Measurements from ENCODE around the gene EGLN3. TPM values are rescaled to one million over a fixed set of nuclear protein-coding genes. Genes with fewer than 3 reads are reported as not detected.
A peak's percentile ranks its signal among the peaks of the same experiment; 100 is the strongest.

The EGLN3 gene
- total and polyA plus RNA-seq, 2 of the 13 experiments (the other 11 are each of a cell fraction or from before 2014, with no cell fraction given): 0.18 to 27.3 TPM

DNA sequence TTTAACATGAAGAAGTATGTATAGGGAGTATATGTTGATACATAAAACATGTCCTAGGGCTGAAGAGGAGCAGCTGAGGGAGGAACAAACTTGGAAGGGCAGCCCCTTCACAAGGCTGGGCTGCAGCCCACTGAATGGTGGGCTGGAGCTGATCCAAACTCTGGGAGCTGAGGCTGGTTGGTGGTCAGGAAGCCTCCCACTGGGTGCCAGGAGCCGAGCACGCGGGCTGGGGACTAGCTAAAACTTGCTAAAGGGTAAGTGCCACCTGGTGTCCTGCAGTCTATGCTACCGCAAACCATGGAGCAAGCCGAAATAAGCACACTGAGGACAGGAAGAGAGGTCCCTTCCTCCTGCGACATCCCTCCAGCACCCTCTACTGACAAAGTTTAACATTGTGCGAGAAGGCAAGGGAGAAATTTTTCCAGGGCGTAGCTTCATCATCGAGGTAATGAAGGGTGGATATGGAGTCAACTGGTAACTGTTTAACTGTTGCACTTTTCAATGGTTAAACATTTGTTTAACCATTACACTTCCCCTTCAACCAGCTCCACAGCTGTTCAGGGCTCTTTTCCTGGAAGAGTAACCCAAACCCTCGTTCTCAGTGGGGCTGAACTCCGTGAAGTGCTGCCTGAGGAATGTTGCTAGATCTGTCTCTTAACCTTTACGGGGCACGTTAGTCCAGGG, 42.2 kb downstream of the EGLN3 start (continued):
- TF ChIP-seq, protein P1, sequence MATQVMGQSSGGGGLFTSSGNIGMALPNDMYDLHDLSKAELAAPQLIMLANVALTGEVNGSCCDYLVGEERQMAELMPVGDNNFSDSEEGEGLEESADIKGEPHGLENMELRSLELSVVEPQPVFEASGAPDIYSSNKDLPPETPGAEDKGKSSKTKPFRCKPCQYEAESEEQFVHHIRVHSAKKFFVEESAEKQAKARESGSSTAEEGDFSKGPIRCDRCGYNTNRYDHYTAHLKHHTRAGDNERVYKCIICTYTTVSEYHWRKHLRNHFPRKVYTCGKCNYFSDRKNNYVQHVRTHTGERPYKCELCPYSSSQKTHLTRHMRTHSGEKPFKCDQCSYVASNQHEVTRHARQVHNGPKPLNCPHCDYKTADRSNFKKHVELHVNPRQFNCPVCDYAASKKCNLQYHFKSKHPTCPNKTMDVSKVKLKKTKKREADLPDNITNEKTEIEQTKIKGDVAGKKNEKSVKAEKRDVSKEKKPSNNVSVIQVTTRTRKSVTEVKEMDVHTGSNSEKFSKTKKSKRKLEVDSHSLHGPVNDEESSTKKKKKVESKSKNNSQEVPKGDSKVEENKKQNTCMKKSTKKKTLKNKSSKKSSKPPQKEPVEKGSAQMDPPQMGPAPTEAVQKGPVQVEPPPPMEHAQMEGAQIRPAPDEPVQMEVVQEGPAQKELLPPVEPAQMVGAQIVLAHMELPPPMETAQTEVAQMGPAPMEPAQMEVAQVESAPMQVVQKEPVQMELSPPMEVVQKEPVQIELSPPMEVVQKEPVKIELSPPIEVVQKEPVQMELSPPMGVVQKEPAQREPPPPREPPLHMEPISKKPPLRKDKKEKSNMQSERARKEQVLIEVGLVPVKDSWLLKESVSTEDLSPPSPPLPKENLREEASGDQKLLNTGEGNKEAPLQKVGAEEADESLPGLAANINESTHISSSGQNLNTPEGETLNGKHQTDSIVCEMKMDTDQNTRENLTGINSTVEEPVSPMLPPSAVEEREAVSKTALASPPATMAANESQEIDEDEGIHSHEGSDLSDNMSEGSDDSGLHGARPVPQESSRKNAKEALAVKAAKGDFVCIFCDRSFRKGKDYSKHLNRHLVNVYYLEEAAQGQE (IDR thresholded peaks at IDR 0.05; ENCODE audit: borderline replicate concordance in 1 of 2, low read depth in 1 of 2, low read length in 2 of 2): no peak
- TF ChIP-seq ZBTB26 (CRISPR knock-in tag; IDR thresholded peaks at IDR 0.05; ENCODE audit: borderline replicate concordance) (0 out of 2 replicates have a peak, but pooled peaks have one; percentile 12), SMAD1 (CRISPR knock-in tag; IDR thresholded peaks at IDR 0.05; ENCODE audit: borderline replicate concordance, low read depth) (0 out of 2 replicates have a peak, but pooled peaks have one; percentile 9), SMC3 (IDR thresholded peaks at IDR 0.05; ENCODE audit: low read length) (peak; percentile 43; the same call in 1 of the 2 replicates), ZBTB21 (CRISPR knock-in tag; IDR thresholded peaks at IDR 0.05) (no peak), EED (CRISPR knock-in tag; IDR thresholded peaks at IDR 0.05) (no peak), ZNF253 (CRISPR knock-in tag; IDR thresholded peaks at IDR 0.05; ENCODE audit: borderline replicate concordance) (no peak), HDAC1 (CRISPR knock-in tag; IDR thresholded peaks at IDR 0.05) (peak; percentile 66), FOSL2 (CRISPR knock-in tag; IDR thresholded peaks at IDR 0.05) (no peak), KDM5B (CRISPR knock-in tag; IDR thresholded peaks at IDR 0.05; ENCODE audit: borderline replicate concordance) (peak; percentile 38; the same call in 1 of the 2 replicates), YEATS2 (CRISPR knock-in tag; IDR thresholded peaks at IDR 0.05; ENCODE audit: borderline replicate concordance) (no peak), ZNF451 (CRISPR knock-in tag; IDR thresholded peaks at IDR 0.05) (0 out of 2 replicates have a peak, but pooled peaks have one; percentile 7), ZNF33A (CRISPR knock-in tag; IDR thresholded peaks at IDR 0.05; ENCODE audit: borderline replicate concordance) (0 out of 2 replicates have a peak, but pooled peaks have one; percentile 22), ZNF567 (CRISPR knock-in tag; IDR thresholded peaks at IDR 0.05; ENCODE audit: borderline replicate concordance) (0 out of 2 replicates have a peak, but pooled peaks have one; percentile 64), ZNF850 (CRISPR knock-in tag; conservative IDR thresholded peaks at IDR 0.05) (0 out of 2 replicates have a peak, but pooled peaks have one; percentile 51), MTA3 (CRISPR knock-in tag; IDR thresholded peaks at IDR 0.05) (no peak), ZNF652 (CRISPR knock-in tag; IDR thresholded peaks at IDR 0.05; ENCODE audit: borderline replicate concordance, low read depth) (peak; percentile 81), KAT7 (CRISPR knock-in tag; IDR thresholded peaks at IDR 0.05; ENCODE audit: borderline replicate concordance) (0 out of 2 replicates have a peak, but pooled peaks have one; percentile 35)
- TF ChIP-seq, protein P2, sequence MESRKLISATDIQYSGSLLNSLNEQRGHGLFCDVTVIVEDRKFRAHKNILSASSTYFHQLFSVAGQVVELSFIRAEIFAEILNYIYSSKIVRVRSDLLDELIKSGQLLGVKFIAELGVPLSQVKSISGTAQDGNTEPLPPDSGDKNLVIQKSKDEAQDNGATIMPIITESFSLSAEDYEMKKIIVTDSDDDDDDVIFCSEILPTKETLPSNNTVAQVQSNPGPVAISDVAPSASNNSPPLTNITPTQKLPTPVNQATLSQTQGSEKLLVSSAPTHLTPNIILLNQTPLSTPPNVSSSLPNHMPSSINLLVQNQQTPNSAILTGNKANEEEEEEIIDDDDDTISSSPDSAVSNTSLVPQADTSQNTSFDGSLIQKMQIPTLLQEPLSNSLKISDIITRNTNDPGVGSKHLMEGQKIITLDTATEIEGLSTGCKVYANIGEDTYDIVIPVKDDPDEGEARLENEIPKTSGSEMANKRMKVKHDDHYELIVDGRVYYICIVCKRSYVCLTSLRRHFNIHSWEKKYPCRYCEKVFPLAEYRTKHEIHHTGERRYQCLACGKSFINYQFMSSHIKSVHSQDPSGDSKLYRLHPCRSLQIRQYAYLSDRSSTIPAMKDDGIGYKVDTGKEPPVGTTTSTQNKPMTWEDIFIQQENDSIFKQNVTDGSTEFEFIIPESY (CRISPR knock-in tag; IDR thresholded peaks at IDR 0.05): peak; percentile 86
- TF ChIP-seq, protein P3, sequence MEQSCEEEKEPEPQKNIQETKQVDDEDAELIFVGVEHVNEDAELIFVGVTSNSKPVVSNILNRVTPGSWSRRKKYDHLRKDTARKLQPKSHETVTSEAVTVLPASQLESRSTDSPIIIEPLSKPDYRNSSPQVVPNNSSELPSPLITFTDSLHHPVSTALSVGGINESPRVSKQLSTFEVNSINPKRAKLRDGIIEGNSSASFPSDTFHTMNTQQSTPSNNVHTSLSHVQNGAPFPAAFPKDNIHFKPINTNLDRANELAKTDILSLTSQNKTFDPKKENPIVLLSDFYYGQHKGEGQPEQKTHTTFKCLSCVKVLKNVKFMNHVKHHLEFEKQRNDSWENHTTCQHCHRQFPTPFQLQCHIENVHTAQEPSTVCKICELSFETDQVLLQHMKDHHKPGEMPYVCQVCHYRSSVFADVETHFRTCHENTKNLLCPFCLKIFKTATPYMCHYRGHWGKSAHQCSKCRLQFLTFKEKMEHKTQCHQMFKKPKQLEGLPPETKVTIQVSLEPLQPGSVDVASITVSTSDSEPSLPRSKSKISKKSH (CRISPR knock-in tag; IDR thresholded peaks at IDR 0.05; ENCODE audit: borderline replicate concordance): peak; percentile 81; the same call in 1 of the 2 replicates
